GM18861 (cell line): ENCODE results near the gene CEACAM1.
"Not testable (repeated sequence)": the region's sequence is repeated elsewhere in the genome, so short reads cannot be mapped to it uniquely, and the experiment has no call there.

Source experiments
- ATAC-seq: cut with Tn5 transposase; IDR thresholded peaks from one replicate; pipeline ENCODE4 v1.9.1; 2021; ENCODE audit not compliant: unreplicated experiment

The CEACAM1 gene

GRCh38 chr19:42477933-42478332, 50.3 kb downstream of the CEACAM1 start:
- no peak for ATAC-seq

- ATAC-seq, result no peak
Measured at GRCh38 chr19:42477117-42477516, 51.2 kb downstream of the CEACAM1 start.

- no peak for ATAC-seq
Measured at GRCh38 chr19:42475366-42475765, 52.9 kb downstream of the CEACAM1 start.

GRCh38 chr19:42474743-42475142, 53.5 kb downstream of the CEACAM1 start:
- ATAC-seq, result no peak

- ATAC-seq, result no peak
Measured at GRCh38 chr19:42473686-42474085, 54.6 kb downstream of the CEACAM1 start.

- ATAC-seq, result no peak
Measured at GRCh38 chr19:42472402-42473147, 55.7 kb downstream of the CEACAM1 start.

GRCh38 chr19:42471554-42472249, 56.6 kb downstream of the CEACAM1 start:
- no peak for ATAC-seq

GRCh38 chr19:42469311-42470235, 58.7 kb downstream of the CEACAM1 start:
- ATAC-seq, result no peak

- ATAC-seq, result no peak
Measured at GRCh38 chr19:42468273-42468796, 59.9 kb downstream of the CEACAM1 start.

GRCh38 chr19:42467183-42467760, 61.0 kb downstream of the CEACAM1 start:
- ATAC-seq, result no peak

GRCh38 chr19:42466521-42467182, 61.6 kb downstream of the CEACAM1 start:
- ATAC-seq, result no peak

- no peak for ATAC-seq
Measured at GRCh38 chr19:42465827-42466280, 62.4 kb downstream of the CEACAM1 start.

- ATAC-seq, result no peak
Measured at GRCh38 chr19:42461700-42462324, 66.5 kb downstream of the CEACAM1 start.

- not testable (repeated sequence) for ATAC-seq
Measured at GRCh38 chr19:42461231-42461630, 67.0 kb downstream of the CEACAM1 start.

GRCh38 chr19:42459926-42460325, 68.4 kb downstream of the CEACAM1 start:
- ATAC-seq, result no peak
